HepG2 (cell line): ENCODE results near the gene ADCY6. TPM values are rescaled to one million over a fixed set of nuclear protein-coding genes. Genes with fewer than 3 reads are reported as not detected.

ENCODE experiments used
- ATAC-seq: fragments of 200-7000 bp; cut with Tn5 transposase; 3 replicates; pipeline ENCODE4 v1.9.1; 2020; ENCODE audit warnings: mild to moderate bottlenecking, moderate library complexity
- BruUV-seq: library from RNA; stranded (reverse); fragments of 400-500 nt; replicated peaks from 2 replicates; lab custom pipeline; 2021; lab: Mats Ljungman, UMichigan
- CTCF ChIA-PET: fragments of 300-600 bp; formaldehyde crosslinking; extraction: SDS; loops from one replicate; lab custom pipeline; 2021; ENCODE audit warnings: low total read pairs, inconsistent platforms, low intra/inter-chr PET ratio; lab: Yijun Ruan, JAX
- POLR2A ChIA-PET: fragments of 350-600 bp; sonication (Branson Sonifier 250); formaldehyde crosslinking; loops from one replicate; lab custom pipeline; 2020; ENCODE audit warnings: antibody characterized with exemption, inconsistent platforms; lab: Yijun Ruan, JAX
- DNase-seq: peaks from one replicate; pipeline ENCODE4 v3.0.0-alpha.2; 2015; ENCODE audit warnings: low spot score
- FAIRE-seq: peaks from 3 replicates; lab custom pipeline; 2011; peaks lifted over from hg19 to GRCh38; lab: Jason Lieb, UNC
- H2AFZ ChIP-seq: one replicate; pipeline ENCODE4 v1.6.1; 2011; ENCODE audit warnings: low read length, inconsistent platforms
- H3K27ac ChIP-seq: fragments of 300-600 bp; 3 replicates; pipeline ENCODE4 v1.8.0; 2011; ENCODE audit warnings: mixed run types, mild to moderate bottlenecking, mixed read lengths, low read length, inconsistent platforms; ENCODE audit not compliant: insufficient read depth; ENCODE audit errors: extremely low read length
- H3K27me3 ChIP-seq, 2 experiments: fragments of 200-600 bp in 1 of 2; 2 replicates in 1 of 2; 3 replicates in 1 of 2; pipeline versions ENCODE4 v1.6.0 to v1.8.0; 2011; ENCODE audit warnings: low read length in 2 of 2, mild to moderate bottlenecking in 2 of 2, moderate library complexity in 2 of 2, inconsistent platforms in 1 of 2; ENCODE audit not compliant: insufficient read depth in 2 of 2, control insufficient read depth in 1 of 2
- H3K36me3 ChIP-seq, 2 experiments: fragments of 200-600 bp in 1 of 2; replicated peaks in 1 of 2; 2 replicates in 1 of 2; 3 replicates in 1 of 2; pipeline versions ENCODE4 v1.5.1 to v1.8.0; 2011; ENCODE audit warnings: low read length in 2 of 2, inconsistent platforms in 1 of 2; ENCODE audit not compliant: insufficient read depth in 2 of 2, control insufficient read depth in 1 of 2
- H3K4me1 ChIP-seq: 2 replicates; pipeline ENCODE4 v1.5.1; 2012; ENCODE audit warnings: low read length, inconsistent platforms; ENCODE audit not compliant: insufficient read depth
- H3K4me2 ChIP-seq: 2 replicates; pipeline ENCODE4 v1.6.0; 2011; ENCODE audit warnings: low read depth, low read length, inconsistent platforms
- H3K4me3 ChIP-seq, 3 experiments: fragments of 200-600 bp in 1 of 3; sonication (generic), shearing (Covaris generic) in 1 of 3; replicated peaks in 1 of 3; 2 replicates each; pipeline ENCODE4 v1.5.1; 2011 to 2016; ENCODE audit warnings: low read length in 3 of 3, inconsistent platforms in 2 of 3, low read depth in 2 of 3, mild to moderate bottlenecking in 2 of 3, control low read depth in 1 of 3, mixed read lengths in 1 of 3; ENCODE audit not compliant: insufficient read depth in 1 of 3
- H3K79me2 ChIP-seq: one replicate; pipeline ENCODE4 v1.6.1; 2011; ENCODE audit warnings: low read length, inconsistent platforms; ENCODE audit not compliant: insufficient read depth
- H3K9ac ChIP-seq: 2 replicates; pipeline ENCODE4 v1.6.0; 2011; ENCODE audit warnings: mild to moderate bottlenecking, low read depth, low read length, inconsistent platforms; ENCODE audit not compliant: insufficient read depth
- H3K9me3 ChIP-seq: 2 replicates; pipeline ENCODE4 v1.5.1; 2012; ENCODE audit warnings: mild to moderate bottlenecking, low read length
- H4K20me1 ChIP-seq: 2 replicates; pipeline ENCODE4 v1.6.0; 2011; ENCODE audit warnings: inconsistent platforms, mild to moderate bottlenecking, low read length, moderate library complexity; ENCODE audit not compliant: insufficient read depth
- ATF6 ChIP-seq: sonication (generic); formaldehyde crosslinking; conservative IDR thresholded peaks from 2 replicates; pipeline ENCODE4 v1.4.0; 2020; ENCODE audit warnings: missing genetic modification reagents
- CBX2 ChIP-seq, 2 experiments: fragments of 200-600 bp in 1 of 2; sonication (generic); formaldehyde crosslinking in 1 of 2; IDR thresholded peaks; 2 replicates each; pipeline versions ENCODE4 v1.7.0 to v1.8.1; 2018 to 2022; ENCODE audit warnings: low read depth in 2 of 2, low read length in 1 of 2, mild to moderate bottlenecking in 1 of 2, missing genetic modification reagents in 1 of 2
- CENPT ChIP-seq: sonication (generic); formaldehyde crosslinking; IDR thresholded peaks from 2 replicates; pipeline ENCODE4 v1.8.0; 2022; ENCODE audit warnings: low read depth, mild to moderate bottlenecking, moderate library complexity, missing genetic modification reagents
- KMT2B ChIP-seq: IDR thresholded peaks from 2 replicates; pipeline ENCODE4 v1.6.1; 2016; ENCODE audit warnings: missing genetic modification reagents, missing compliant biosample characterization
- MEIS1 ChIP-seq: sonication (generic); formaldehyde crosslinking; IDR thresholded peaks from 2 replicates; pipeline ENCODE4 v1.9.0; 2021; ENCODE audit warnings: mild to moderate bottlenecking, missing genetic modification reagents, moderate library complexity, borderline replicate concordance
- MIXL1 ChIP-seq: IDR thresholded peaks from 2 replicates; pipeline ENCODE4 v1.6.1; 2016
- MNT ChIP-seq: fragments of 450-650 bp; IDR thresholded peaks from 2 replicates; pipeline ENCODE4 v1.6.1; 2016
- SKIL ChIP-seq: sonication (generic); formaldehyde crosslinking; IDR thresholded peaks from 2 replicates; pipeline ENCODE4 v1.8.0; 2022; ENCODE audit warnings: missing genetic modification reagents, mild to moderate bottlenecking, moderate library complexity, borderline replicate concordance
- SMARCC2 ChIP-seq: fragments of 450-650 bp; IDR thresholded peaks from 2 replicates; pipeline ENCODE4 v1.6.1; 2017; ENCODE audit warnings: antibody characterized with exemption, mild to moderate bottlenecking
- ZMYM3 ChIP-seq: sonication (generic); formaldehyde crosslinking; IDR thresholded peaks from 2 replicates; pipeline ENCODE4 v1.5.1; 2020; ENCODE audit warnings: mild to moderate bottlenecking, missing genetic modification reagents
- ZNF335 ChIP-seq: sonication (generic); formaldehyde crosslinking; IDR thresholded peaks from 2 replicates; pipeline ENCODE4 v1.4.0; 2020; ENCODE audit warnings: missing genetic modification reagents
- ZNF543 ChIP-seq: sonication (generic); formaldehyde crosslinking; IDR thresholded peaks from 2 replicates; pipeline ENCODE4 v1.4.0; 2020; ENCODE audit warnings: mild to moderate bottlenecking, missing genetic modification reagents
- ZNF572 ChIP-seq: sonication (generic); formaldehyde crosslinking; IDR thresholded peaks from 2 replicates; pipeline ENCODE4 v1.5.1; 2020; ENCODE audit warnings: mild to moderate bottlenecking, missing genetic modification reagents
- ZNF709 ChIP-seq: sonication (generic); formaldehyde crosslinking; IDR thresholded peaks from 2 replicates; pipeline ENCODE4 v1.5.0; 2020; ENCODE audit warnings: mild to moderate bottlenecking, missing genetic modification reagents
- ZNF776 ChIP-seq: sonication (generic); formaldehyde crosslinking; IDR thresholded peaks from 2 replicates; pipeline ENCODE4 v1.4.0; 2020; ENCODE audit warnings: mild to moderate bottlenecking, missing genetic modification reagents
- WGBS: methylation state at CpG from one replicate; pipeline ENCODE4 v1.1.6; 2017; ENCODE audit warnings: low lambda C conversion rate; 5-methylcytosine and 5-hydroxymethylcytosine counted together
- in situ Hi-C: cut with HindIII; loops from 2 replicates; pipeline ENCODE4 v1.10.0; 2017; ENCODE audit warnings: low pct_unique_long_range_greater_than_20kb; ENCODE audit not compliant: extremely low pct_ligation_motif_present
- intact Hi-C: fragments of 100-400 bp; cut with micrococcal nuclease; formaldehyde crosslinking; loops from one replicate; pipeline ENCODE4 v1.10.0; 2022; ENCODE audit not compliant: unreplicated experiment
- polyA plus RNA-seq, 8 experiments: library from polyadenylated mRNA; depleted of rRNA in 3 of 8; stranded (reverse) in 7 of 8; unstranded in 1 of 8; fragments of >200 nt; fragmentation: Illumina TruSeq in 4 of 8; extraction: Trizol in 4 of 8; gene quantifications; 2 replicates each; pipeline versions ENCODE4 v1.2.1 to v1.2.3, GENCODE V29; 2011 to 2016; ENCODE audit warnings: low read depth in 4 of 8, missing spikeins in 1 of 8, mixed read lengths in 1 of 8; ENCODE audit not compliant: insufficient read depth in 1 of 8
- total RNA-seq, 5 experiments: library from RNA; depleted of rRNA; stranded (reverse); fragments of >200 nt; fragmentation: Illumina TruSeq; extraction: Trizol; gene quantifications; 2 replicates each; pipeline ENCODE4 v1.2.3, GENCODE V29; 2016; ENCODE audit warnings: low read depth in 1 of 5

ADCY6 gene
- total and polyA plus RNA-seq, 2 of the 13 experiments (the other 11 are each of a cell fraction or from before 2014, with no cell fraction given): 10.6 to 11.8 TPM

- Histone ChIP-seq H4K20me1 (0 out of 2 replicates have a peak, but pooled peaks cover 3% of the 10 kb centered on the region), H3K27me3 (peaks cover 8 to 56% of the 10 kb centered on the region in 2 experiments), H3K4me3 (peak overlapping the region; percentile 60 to 76 (median 72)), H2AFZ (no peak overlapping the region), H3K27ac (no peak overlapping the region), H3K9me3 (no peaks in the 10 kb centered on the region), H3K79me2 (no peaks in the 10 kb centered on the region), H3K4me2 (peak overlapping the region; percentile 94), H3K36me3 (no peaks in the 10 kb centered on the region), H3K9ac (peak overlapping the region; percentile 34), H3K4me1 (peaks cover 57% of the 10 kb centered on the region)
- in situ Hi-C loops: no loop called here
- POLR2A ChIA-PET: interaction anchor here (0.7 to 1.8 kb wide), 6 partner anchors 12 to 53 kb away, joined by 4 to 7 read pairs (median 5); partner anchors contain the start of genes ADCY6 and DDX23
- no TSS peak for BruUV-seq
- intact Hi-C loops: no loop called here
- 10% methylated on average over 15 of the region's 70 CpGs for WGBS
- ATAC-seq (peak; percentile 84), FAIRE-seq (no peak), DNase-seq (peak; percentile 42)
- CTCF ChIA-PET: interaction anchor here (1.4 to 2.5 kb wide), 2 partner anchors 18 to 61 kb away, joined by 7 to 9 read pairs; no protein-coding TSS in a partner anchor
- TF ChIP-seq SMARCC2 (no peak), SKIL (CRISPR knock-in tag) (no peak; the same call in 1 of the 2 replicates), ZNF776 (peak; percentile 89), ZNF335 (CRISPR knock-in tag) (no peak), CENPT (CRISPR knock-in tag) (no peak), KMT2B (CRISPR knock-in tag) (no peak; the same call in 1 of the 2 replicates), MEIS1 (no peak), ZNF543 (CRISPR knock-in tag) (no peak), ATF6 (CRISPR knock-in tag) (0 out of 2 replicates have a peak, but pooled peaks have one; percentile 34), MIXL1 (CRISPR knock-in tag) (no peak), CBX2 (IDR thresholded peaks at IDR 0.05; ENCODE audit: low read depth, low read length) (no peak), CBX2 (CRISPR knock-in tag; IDR thresholded peaks at IDR 0.05; ENCODE audit: low read depth) (no peak; the same call in 1 of the 2 replicates), ZMYM3 (CRISPR knock-in tag) (no peak), ZNF572 (no peak), ZNF709 (CRISPR knock-in tag) (0 out of 2 replicates have a peak, but pooled peaks have one; percentile 0), MNT (no peak)
Measured at GRCh38 chr12:48814262-48815125, 25.6 kb upstream of the ADCY6 start.
